Embryonic facial prominence (tissue), 1 donor: Measurements from ENCODE around the gene NEK5.
A peak's percentile ranks its signal among the peaks of the same experiment; 100 is the strongest.

Source experiments
- DNase-seq: peaks from one replicate; pipeline ENCODE4 v3.0.0-alpha.2; 2016; ENCODE audit errors: extremely low spot score

NEK5 gene

GRCh38 chr13:52011632-52012511, 117.0 kb downstream of the NEK5 start, which contains the start of gene ALG11:
TSS of gene ALG11 (plus strand) at chr13:52012398. CDS start at chr13:52012419, 21 bp downstream.
- peak; percentile 94 for DNase-seq

GRCh38 chr13:52010890-52011631, 117.8 kb downstream of the NEK5 start, which contains the start of gene ATP7B:
TSS of gene ATP7B (minus strand) at chr13:52011450. CDS start at chr13:52011337, 113 bp downstream.
- DNase-seq: no peak

- DNase-seq: no peak
Measured at GRCh38 chr13:52009946-52010345, 118.9 kb downstream of the NEK5 start.

GRCh38 chr13:52006523-52007245, 122.2 kb downstream of the NEK5 start:
- no peak for DNase-seq

- no peak for DNase-seq
Measured at GRCh38 chr13:52005841-52006522, 122.9 kb downstream of the NEK5 start.

GRCh38 chr13:52004511-52005170, 124.2 kb downstream of the NEK5 start:
- DNase-seq: no peak

- no peak for DNase-seq
Measured at GRCh38 chr13:52003541-52003940, 125.3 kb downstream of the NEK5 start.

GRCh38 chr13:52002361-52002760, 126.5 kb downstream of the NEK5 start:
- DNase-seq: no peak

GRCh38 chr13:52001120-52001731, 127.6 kb downstream of the NEK5 start:
- no peak for DNase-seq

GRCh38 chr13:51999921-52000320, 129.0 kb downstream of the NEK5 start:
- DNase-seq: no peak

GRCh38 chr13:51999510-51999911, 129.4 kb downstream of the NEK5 start:
- no peak for DNase-seq

GRCh38 chr13:51998723-51999509, 130.0 kb downstream of the NEK5 start:
- DNase-seq: no peak

GRCh38 chr13:51997641-51998330, 131.1 kb downstream of the NEK5 start:
- no peak for DNase-seq

- no peak for DNase-seq
Measured at GRCh38 chr13:51997186-51997585, 131.7 kb downstream of the NEK5 start.

- DNase-seq: no peak
Measured at GRCh38 chr13:51996641-51997040, 132.2 kb downstream of the NEK5 start.

GRCh38 chr13:51995677-51996551, 133.0 kb downstream of the NEK5 start:
- no peak for DNase-seq

GRCh38 chr13:51993713-51994112, 135.2 kb downstream of the NEK5 start:
- DNase-seq: no peak

GRCh38 chr13:51988988-51989618, 139.8 kb downstream of the NEK5 start:
- DNase-seq: no peak
